HG02623 (cell line): ENCODE data around the gene PEAK3.

Source experiments
- ATAC-seq: cut with Tn5 transposase; IDR thresholded peaks from one replicate; pipeline ENCODE4 v1.9.1; 2021; ENCODE audit warnings: moderate library complexity; ENCODE audit not compliant: unreplicated experiment

PEAK3 gene

DNA sequence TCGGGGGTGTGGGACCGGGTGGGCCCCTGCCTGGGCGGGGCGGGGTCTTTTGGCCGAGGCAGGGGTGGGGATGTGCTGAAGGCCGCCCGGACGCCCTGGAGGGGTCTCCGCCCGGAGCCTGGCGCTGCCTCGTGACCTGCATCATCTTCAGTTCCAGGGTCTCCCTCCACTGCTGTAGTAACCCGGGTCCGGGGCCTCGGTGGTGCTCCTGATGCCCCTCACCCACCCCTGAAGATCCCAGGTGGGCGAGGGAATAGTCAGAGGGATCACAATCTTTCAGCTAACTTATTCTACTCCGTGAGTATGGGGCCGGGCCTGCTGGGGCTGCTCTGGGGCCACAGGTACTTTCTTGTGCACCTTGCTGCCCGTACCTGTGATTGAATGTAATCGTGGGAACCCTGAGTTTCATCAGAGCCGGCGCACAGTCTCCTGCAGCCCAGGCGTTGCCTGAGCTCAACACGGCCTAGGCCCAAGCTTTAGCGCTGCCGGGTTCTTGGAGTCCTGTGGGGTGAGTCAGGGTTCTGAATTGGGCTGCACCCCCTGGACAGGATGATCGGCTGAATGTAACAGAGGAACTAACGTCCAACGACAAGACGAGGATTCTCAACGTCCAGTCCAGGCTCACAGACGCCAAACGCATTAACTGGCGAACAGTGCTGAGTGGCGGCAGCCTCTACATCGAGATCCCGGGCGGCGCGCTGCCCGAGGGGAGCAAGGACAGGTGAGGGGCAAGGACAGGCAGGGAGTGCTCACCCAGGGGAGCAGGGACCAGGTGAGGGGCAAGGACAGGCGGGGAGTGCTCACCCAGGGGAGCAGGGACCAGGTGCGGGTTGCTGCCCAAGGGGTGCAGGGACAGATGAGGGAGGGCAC lies 10.5 kb downstream of the PEAK3 start:
- no peak for ATAC-seq

DNA sequence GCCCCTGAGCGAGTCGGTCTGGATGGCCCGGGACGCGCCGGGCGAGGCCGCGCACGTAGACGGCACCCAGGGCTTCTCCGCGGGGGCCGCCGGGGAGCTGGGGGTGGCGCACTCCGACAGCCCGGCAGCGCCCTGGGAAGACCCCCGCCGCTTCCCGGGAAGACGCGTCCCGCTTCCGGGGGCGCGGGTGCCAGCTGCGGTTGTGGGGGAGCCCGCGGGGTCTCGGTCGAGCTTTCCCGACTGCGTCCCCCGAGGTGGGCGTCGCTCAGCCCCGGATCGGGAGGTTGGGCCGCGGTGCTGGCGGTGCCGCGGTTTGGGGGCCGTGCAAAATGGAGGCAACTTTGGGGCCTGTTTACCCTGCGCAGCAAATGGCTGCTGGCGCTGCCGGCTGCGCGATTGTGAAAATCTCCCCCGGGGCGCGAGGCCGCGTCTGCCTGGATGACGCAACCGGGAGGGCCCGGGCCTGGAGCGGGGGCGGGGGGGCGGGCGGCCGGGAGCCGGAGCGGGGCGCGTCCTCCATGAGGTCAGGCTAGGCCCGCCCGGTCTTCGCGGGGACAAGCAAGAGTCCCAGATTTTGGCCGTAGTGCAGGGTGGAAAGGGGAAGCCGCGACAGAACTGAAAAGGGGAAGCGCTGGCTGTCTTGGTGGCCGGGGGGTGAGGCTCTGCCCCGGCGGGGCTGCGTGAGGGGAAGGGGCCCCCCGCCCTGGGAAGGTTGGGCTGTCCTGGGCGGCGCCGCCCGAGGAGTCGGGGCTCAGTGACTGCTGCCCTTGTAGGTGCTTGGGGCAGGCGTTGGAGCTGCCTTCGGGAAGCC lies 11.3 kb downstream of the PEAK3 start:
- no peak for ATAC-seq

DNA sequence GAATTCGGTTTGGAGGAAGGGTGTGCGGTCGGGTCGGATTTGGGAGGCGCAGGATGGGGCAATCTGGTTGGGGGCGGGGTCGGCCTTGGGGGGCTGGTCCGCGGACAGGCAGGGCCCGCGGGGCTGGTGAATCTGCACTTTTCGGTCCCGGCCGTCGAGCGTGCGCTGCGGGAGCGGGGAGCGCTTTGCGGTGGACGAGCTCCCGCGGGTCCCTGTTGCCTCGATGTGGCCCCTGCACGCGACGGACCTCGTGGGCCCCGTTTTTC lies 11.9 kb downstream of the PEAK3 start:
- ATAC-seq = no peak

DNA sequence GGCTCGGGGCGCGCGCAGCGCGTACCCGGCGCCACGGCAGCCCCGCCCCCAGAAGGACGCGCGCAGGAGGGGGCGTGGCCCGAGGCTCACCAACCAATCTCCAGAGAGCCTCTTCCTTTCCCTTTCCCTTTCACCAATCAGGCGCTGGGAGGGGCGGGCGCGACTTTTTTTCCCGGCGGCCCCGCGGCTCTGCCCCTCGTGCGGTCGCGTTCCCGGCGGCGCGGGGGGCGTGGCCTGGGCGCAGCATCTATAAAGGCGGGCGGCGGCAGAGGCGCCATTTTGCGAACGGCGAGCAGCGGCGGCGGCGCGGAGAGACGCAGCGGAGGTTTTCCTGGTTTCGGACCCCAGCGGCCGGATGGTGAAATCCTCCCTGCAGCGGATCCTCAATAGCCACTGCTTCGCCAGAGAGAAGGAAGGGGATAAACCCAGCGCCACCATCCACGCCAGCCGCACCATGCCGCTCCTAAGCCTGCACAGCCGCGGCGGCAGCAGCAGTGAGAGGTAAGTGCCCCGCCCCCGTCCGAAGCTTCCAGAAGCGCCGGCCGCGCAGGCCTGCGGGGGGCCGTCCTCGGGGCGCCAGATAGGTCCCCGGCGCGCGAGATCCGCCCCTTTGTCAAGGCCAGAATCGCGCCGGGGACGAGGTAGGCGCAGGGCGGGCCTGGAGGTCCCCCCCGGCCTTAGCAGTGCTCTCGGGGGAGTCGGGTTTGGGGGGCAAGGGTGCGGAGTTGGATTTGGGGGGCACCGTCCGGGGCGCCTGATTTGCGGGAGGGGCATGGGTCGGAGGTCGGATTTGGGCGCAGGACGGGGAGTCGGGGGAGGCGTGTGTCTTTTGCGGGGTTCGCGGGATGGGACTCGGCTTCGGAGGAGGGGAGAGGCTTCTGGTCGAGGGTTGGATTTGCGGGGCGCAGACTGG lies 12.5 kb downstream of the PEAK3 start:
- ATAC-seq = peak; percentile 47

DNA sequence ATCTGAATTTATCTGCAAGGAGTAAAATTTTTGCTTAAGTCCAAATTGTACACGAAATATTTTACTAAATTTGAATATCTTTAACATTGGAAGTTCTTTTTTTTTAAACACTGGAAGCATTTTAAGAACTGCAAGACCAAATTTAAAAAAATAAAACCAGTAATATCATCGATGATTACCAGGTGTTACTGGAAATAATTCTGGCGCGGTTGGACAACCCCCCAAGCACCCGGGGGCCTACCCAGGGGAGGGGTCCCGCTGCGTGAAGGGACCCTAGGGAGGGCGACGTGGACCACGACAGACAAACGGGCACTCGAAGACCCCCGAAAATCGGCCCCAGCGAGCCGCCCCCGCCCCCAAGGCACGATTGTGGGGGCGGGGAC lies 13.1 kb downstream of the PEAK3 start:
- no peak for ATAC-seq

DNA sequence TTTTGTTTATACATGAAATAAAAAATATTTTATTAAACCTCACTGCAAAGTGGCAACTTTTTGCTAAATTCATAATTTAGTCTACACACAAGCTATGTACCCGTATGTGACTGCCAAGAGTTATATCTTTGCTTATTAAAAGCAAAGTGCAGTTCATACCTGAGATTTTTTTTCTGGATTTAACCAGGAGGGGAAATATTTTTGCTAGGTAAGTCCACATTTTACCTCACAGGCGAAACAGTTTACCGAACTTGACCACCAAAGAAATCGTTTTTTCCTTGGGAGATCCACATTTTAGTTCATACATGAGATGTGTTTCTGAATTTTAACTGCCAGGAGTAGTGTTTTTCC lies 13.5 kb downstream of the PEAK3 start:
- no peak for ATAC-seq

DNA sequence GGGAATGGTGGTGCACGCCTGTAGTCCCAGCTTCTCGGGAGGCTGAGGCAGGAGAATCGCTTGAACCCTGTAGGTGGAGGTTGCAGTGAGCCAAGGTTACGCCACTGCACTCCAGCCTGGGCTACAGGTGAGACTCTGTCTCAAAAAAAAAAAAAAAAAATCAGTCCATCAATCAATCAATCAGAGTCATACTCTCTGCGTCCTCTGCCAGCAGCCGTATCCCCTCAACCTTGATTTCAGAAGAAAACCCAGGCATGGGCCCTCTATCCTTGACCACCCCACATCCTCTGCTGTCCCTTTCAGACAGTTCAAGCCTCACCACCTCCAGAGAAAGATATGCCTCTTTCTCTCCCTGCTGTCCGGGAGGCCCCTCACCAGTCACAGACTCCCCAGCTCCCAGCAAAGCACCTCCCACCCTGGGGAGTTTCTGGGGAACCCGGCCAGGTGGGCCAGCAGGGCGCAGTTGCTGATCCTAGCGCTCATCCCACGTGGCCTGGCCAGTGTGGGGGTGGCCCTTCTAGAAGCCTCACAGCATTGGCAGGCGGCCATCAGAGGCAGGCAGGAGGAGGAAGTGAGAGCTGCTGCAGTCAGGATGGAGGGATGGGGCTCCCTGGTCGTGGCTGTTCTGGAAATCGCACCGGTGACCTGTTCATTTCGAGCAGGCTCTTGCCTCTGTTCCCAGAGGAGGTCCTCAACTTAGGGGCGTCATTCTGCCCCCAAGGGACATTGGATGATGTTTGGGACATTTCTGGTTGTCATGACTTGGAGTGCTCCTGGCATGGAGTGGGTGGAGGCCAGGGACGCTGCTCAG lies 15.6 kb downstream of the PEAK3 start:
- no peak for ATAC-seq

DNA sequence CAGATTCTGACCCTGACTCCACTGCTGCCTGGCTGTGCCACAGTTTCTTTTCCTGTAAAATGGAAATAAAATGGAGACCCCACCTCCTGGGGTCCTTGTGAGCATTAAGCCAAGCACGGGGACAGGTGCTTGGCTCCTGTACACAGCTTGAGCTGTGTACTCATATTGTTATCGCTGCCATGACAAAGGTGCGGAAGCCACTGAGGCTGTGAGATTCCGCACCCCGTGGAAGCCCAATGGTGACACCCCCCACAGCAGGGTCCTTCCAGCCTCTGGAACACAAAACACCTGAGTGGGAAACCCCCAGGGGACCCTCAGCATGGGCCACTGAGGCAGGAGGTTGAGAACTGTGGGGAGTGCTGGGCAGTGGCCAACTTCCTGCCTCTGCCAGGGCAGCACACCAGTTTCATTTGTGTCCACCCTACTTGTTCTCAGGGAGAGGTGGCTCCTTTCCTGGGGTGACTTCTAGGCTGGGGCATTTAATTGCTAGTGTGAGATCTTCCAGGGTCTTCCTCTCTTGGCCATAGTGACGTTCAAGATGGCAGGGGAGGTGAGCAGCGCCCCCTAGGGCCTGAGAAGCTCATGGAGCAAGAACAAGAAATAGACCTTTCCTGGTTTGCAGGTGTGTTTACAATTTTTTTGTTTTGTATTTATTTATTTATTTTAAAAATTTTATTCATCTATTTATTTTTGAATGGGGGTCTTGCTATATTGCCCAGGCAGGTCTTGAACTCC lies 20.4 kb downstream of the PEAK3 start:
- no peak for ATAC-seq

DNA sequence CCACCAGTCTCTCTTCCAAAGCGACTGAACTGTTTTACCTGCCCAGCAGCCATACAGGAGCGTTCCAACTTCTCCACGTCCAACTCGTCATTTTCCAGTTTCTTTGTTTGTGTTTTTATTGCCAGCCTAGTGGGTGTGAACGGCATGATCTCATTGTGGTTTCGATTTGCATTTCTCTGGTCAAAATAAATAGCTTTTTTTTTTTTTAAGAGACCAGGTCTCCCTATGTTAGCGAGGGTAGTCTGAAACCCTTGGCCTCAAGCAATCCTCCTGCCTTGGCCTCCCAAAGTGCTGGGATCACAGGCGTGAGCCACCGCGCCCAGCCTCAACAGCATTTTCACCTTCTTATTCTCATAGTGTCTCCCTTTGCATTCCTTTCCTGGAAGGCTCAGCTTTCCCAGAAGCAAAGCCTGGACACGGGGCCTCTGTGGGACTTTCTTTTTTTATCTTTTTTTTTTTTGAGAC lies 21.6 kb downstream of the PEAK3 start:
- ATAC-seq = no peak

DNA sequence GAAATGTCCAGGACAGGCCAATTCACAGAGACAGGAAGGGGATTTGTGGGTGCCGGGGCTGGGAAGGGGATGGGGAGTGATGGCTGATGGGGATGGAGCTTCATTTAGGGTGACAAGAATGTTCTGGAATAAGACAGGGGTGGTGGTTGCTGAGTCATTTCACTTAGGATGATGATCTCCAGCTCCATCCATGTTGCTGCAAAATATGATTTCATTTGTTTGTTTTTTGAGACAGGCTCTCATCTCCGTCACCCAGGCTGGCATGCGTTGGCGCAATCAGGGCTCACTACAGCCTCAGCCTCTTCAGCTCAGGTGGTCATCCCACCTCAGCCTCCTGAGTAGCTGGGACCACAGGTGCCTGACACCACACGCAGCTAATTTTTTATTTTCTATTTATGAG lies 22.6 kb downstream of the PEAK3 start:
- ATAC-seq = no peak

DNA sequence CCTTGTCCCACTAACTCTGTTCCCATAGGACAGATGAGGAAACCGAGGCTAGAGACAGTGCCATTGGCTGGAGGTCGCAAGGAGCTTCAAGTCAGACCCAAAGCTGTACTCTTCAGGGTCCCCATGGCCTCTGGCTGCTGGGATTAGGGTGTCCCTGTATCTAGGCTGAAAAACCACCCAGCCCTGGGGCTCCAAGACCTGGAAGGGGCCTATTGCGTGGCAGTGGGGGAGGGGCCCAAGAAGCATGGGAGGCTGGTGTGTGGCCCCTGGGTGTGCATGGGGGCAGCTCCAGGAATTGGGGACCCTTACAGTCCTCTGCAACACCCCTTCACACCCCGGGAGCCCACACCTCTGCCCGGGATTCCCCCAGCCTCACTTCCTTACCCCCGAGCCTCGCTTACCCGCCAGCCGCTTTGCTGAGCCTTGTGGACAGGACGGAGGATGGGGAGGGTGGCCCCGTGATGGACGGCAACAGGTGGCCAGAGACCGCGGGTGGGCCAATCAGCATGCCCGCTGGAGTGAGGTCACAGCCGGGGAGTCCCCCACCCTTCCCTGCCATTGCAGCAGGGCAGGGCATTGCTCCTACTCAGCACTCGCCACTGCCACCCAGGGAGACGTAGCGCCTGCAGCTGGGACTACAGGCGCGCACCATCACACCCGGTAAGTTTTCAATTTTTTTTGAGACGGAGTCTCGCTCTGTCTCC lies 25.8 kb downstream of the PEAK3 start, which contains the start of gene JSRP1:
JSRP1 (minus strand) TSS at position 436 of the 704 bp plus-strand sequence. CDS start 1,103 bp downstream, outside the sequence.
- no peak for ATAC-seq

DNA sequence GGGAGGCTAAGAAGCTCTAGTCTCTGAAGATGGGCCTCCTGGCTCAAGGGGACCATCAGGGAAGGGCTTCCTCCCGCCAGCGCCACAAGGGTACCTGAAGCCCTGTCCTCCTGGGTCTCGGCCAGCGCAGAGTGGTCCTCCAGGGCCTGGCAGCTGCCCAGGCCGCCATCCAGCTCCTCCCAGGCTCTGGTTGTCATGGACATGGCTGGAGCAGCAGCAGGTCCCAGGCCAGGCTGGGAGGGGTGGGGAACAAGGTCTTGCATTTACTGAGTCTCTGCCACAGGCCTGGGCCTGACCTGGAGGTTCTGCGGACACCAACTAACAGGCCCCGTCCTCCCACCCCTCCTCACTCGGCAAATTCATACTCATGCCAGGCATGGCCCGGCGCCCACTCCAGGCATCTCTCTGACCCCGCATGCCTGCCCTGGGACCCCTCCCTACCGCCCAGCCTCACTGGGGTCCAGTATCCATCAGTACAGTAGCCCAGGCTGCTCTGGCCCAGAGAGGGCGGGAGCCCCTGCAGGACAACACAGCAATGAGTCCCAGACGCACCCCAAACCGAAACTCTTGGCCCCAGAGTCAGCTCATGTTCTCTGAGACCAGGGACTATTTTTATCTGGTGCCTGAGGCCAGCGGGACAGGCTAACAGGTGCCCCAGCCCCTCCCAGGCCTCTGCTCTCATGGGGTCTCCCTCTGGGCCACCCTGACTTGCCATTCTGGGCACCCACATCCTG lies 26.7 kb downstream of the PEAK3 start:
- ATAC-seq = no peak

DNA sequence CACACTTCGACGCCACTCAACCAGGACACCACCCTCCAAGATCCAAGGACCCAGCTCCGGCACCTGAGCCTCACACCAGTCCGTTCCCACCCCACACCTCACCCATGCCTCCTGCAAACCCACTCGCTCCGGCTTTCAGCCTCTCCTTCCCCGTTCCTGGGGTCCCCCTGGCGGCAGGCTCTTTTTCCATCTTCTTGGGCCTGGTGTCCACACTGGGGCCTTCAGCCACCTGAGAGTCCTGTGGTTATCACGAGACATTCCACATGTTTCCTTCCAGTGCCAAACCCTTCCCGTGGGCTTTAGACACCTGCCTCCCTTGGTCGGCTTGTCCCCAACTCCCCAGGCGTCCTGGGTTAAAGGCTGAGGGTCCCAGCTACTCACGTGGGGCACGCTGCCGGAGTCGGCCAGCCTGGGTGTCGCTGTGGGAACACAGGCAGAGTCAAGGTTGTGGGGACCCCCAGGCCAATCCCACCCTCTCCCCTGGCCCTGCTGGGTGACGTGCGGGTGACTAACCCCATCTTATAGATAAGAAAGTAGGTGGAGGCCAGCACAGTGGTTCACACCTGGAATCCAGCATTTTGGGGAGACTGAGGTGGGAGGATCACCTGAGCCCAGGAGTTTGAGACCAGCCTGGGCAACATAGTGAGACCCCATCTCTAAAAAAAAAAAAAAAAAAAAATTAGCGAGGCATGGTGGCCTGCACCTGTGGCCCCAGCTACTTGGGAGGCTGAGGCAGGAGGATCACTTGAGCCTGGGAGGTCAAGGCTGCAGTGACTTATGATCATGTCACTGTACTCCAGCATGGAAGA lies 27.7 kb downstream of the PEAK3 start:
- ATAC-seq = no peak

DNA sequence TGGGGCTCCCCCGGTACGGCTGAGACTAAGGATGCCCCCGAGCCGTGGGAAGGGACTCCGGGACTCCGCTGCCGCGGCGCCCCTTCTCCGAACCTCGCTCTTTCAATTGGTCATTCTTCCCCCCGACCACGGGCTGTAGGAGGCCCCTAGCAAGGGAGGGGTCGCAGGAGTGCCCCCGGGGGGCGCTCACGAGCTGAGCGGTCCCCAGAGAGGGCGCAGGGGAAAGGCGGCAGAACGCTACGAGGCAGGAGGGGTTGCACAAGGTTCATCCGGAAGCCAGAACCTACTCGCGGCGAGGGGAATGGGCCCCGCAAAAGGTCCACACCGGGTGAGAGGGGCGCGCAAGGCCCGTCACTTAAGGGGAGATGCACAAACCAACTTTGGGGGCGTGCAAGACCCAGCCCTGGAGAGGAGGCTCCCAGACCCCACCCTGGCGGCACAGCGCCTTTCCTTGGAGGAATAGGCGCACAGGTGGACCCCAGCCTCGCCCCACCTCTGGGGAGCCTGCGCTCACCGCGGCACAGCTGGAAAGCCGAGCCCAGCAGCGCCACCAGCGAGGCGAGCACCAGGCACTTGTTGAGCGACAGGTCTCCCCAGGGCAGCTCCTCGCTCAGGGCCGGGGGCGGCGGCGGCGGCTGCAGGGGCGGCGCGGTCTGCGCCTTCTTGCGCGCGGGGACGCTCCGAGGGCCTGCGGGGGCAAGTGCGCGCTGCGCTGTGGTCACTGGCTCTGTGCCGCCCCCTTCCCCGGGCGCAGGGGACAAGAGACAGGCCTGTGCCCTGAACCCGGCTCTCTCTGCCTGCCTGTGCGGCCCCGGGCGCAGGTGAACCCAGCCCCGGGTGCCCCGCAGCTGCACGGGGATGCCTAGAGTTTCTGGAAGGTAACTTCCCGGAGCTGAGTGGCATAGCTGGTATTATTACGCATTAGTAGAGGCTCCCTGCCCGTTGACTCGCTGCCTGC lies 28.6 kb downstream of the PEAK3 start:
- ATAC-seq = no peak

DNA sequence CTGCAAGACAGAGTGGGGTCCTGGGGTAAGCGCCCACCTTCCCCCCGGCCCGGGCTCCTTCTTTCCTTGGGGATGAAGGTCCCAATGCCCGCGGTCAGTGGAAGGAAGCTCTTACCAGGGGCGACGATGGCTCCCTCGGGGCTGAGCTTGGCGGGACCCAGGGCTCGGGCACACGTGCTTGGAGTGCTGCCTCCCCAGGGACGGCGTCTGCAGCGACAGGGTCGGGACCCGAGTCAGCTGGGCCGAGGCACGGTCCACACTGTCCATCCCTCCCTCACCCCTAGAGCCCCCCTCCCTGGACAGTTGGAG lies 29.2 kb downstream of the PEAK3 start:
- ATAC-seq = no peak

DNA sequence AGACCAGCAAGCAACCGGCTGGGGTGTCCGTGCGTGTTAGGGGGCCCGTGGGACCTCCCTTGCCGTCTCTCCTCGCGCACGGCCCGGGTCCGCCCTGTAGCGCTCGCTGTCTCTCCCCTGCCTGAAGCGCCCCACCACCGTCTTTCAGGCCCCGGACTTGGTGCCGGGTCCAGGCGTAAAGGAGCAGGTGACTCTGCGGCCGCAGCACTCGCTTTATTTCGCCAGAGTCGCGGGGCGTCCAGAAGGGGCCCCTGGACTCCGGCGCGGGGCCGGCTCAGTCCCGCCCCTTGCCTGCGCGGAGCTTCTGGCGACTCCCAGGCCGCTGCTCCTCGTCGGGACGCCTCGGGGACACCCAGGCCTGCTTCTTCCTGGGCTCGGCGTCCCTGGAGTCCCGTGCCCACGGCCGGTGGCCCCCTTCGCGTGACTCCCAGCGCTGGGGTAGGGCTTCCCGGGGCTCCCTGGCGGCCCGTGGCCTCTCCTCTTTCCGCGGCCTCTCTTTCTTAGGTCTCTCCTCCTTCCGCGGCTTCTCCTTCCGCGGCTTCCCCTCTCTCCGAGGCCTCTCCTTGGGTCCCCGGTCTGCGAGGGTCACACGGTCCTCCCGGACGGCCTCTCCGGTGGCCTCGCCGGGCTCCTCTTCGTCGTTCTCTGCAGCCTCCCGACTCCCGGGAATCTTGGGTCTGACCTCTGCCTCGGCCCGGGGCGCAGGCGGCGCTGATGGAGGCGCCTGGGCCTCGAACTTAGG lies 29.7 kb downstream of the PEAK3 start:
- ATAC-seq = no peak
